CD4-positive, CD25-positive, alpha-beta regulatory T cell (primary cell): ENCODE data around the gene VSTM2L. TPM values are rescaled to one million over a fixed set of nuclear protein-coding genes. Genes with fewer than 3 reads are reported as not detected.
"Not testable (repeated sequence)": the region's sequence is repeated elsewhere in the genome, so short reads cannot be mapped to it uniquely, and the experiment has no call there.

Source experiments
- ATAC-seq, 2 donors: fragments of 150-1000 bp; cut with Tn5 transposase; one replicate each; pipeline ENCODE4 v1.10.0; 2021; ENCODE audit warnings: low read depth in 2 of 2, moderate number of reproducible peaks in 2 of 2, moderate library complexity in 1 of 2
- DNase-seq, 3 donors: peaks; one replicate each; pipeline versions ENCODE4 v3.0.0 to v3.0.0-alpha.2; 2012 to 2022; ENCODE audit warnings: mixed read lengths in 1 of 3
- H3K27ac ChIP-seq: one replicate; pipeline ENCODE4 v1.7.0; 2013; ENCODE audit warnings: mild to moderate bottlenecking, low read length; ENCODE audit not compliant: insufficient read depth, poor library complexity, severe bottlenecking
- H3K27me3 ChIP-seq: one replicate; pipeline ENCODE4 v1.7.0; 2013; ENCODE audit warnings: low read length; ENCODE audit not compliant: control insufficient read depth, insufficient read depth
- H3K36me3 ChIP-seq: one replicate; pipeline ENCODE4 v1.7.0; 2013; ENCODE audit warnings: mild to moderate bottlenecking, low read length, moderate library complexity; ENCODE audit not compliant: control insufficient read depth, insufficient read depth
- H3K4me1 ChIP-seq: 2 replicates; pipeline ENCODE4 v1.7.0; 2013; ENCODE audit warnings: mild to moderate bottlenecking, low read length; ENCODE audit not compliant: insufficient read depth, control insufficient read depth, poor library complexity, severe bottlenecking
- H3K4me3 ChIP-seq: one replicate; pipeline ENCODE4 v1.7.0; 2013; ENCODE audit warnings: low read depth, mild to moderate bottlenecking, low read length, moderate library complexity
- H3K9me3 ChIP-seq, 2 experiments: 1 replicate in 1 of 2; 2 replicates in 1 of 2; pipeline ENCODE4 v1.7.0; 2013; ENCODE audit warnings: low read length in 2 of 2, mild to moderate bottlenecking in 1 of 2, moderate library complexity in 1 of 2; ENCODE audit not compliant: control insufficient read depth in 2 of 2
- H3K27ac Mint-ChIP-seq, 3 donors: one replicate each; pipeline ENCODE4 v1.8.0; 2020 to 2022; ENCODE audit warnings: mild to moderate bottlenecking in 3 of 3, mixed read lengths in 3 of 3, moderate library complexity in 2 of 3
- H3K27me3 Mint-ChIP-seq: one replicate; pipeline ENCODE4 v1.8.0; 2022; ENCODE audit warnings: mild to moderate bottlenecking, mixed read lengths
- H3K36me3 Mint-ChIP-seq: one replicate; pipeline ENCODE4 v1.8.0; 2020; ENCODE audit warnings: mixed read lengths
- H3K4me1 Mint-ChIP-seq, 4 donors: one replicate each; pipeline ENCODE4 v1.8.0; 2020 to 2022; ENCODE audit warnings: mixed read lengths in 4 of 4, mild to moderate bottlenecking in 1 of 4
- H3K4me3 Mint-ChIP-seq, 4 donors: one replicate each; pipeline ENCODE4 v1.8.0; 2020 to 2022; ENCODE audit warnings: mild to moderate bottlenecking in 4 of 4, mixed read lengths in 4 of 4, moderate library complexity in 3 of 4
- H3K9me3 Mint-ChIP-seq, 7 donors: one replicate each; pipeline ENCODE4 v1.8.0; 2020 to 2022; ENCODE audit warnings: mixed read lengths in 7 of 7, mild to moderate bottlenecking in 3 of 7, moderate library complexity in 2 of 7
- polyA plus RNA-seq, 4 donors: library from polyadenylated mRNA; unstranded; fragments of 300-500 nt; fragmentation: Illumina TruSeq; gene quantifications; one replicate each; pipeline ENCODE4 v1.2.3, GENCODE V29; 2021
- total RNA-seq: library from RNA; stranded (reverse); gene quantifications from one replicate; pipeline ENCODE4 v1.2.3, GENCODE V29; 2022

Gene VSTM2L
- total and polyA plus RNA-seq, 5 donors from 2014 or later, result not detected

DNA sequence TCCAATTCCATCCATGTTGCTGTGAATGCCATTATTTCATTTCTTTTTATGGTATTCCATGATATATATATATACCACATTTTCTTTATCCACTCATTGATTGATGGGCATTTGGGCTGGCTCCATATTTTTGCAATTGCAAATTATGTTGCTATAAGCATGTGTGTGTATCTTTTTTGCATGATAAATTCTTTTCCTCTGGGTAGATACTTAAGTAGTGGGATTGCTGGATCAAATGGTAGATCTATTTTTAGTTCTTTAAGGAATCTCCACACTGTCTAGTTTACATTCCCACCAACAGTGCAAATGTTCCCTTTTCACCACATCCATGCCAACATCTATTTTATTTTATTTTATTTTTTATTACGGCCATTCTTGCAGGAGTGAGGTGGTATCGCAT is 60.6 kb downstream of the VSTM2L start:
- peaks cover 0 to 32% (median 7%) of the 10 kb centered on the region in 7 donors for H3K9me3 Mint-ChIP-seq
- H3K27ac ChIP-seq, H3K4me3 ChIP-seq, H3K36me3 Mint-ChIP-seq, H3K27me3 ChIP-seq, H3K9me3 ChIP-seq, H3K27ac Mint-ChIP-seq, H3K4me3 Mint-ChIP-seq, H3K4me1 ChIP-seq, DNase-seq, H3K36me3 ChIP-seq, H3K4me1 Mint-ChIP-seq, ATAC-seq: not testable (repeated sequence)
- H3K27me3 Mint-ChIP-seq, result peaks cover 13% of the 10 kb centered on the region

DNA sequence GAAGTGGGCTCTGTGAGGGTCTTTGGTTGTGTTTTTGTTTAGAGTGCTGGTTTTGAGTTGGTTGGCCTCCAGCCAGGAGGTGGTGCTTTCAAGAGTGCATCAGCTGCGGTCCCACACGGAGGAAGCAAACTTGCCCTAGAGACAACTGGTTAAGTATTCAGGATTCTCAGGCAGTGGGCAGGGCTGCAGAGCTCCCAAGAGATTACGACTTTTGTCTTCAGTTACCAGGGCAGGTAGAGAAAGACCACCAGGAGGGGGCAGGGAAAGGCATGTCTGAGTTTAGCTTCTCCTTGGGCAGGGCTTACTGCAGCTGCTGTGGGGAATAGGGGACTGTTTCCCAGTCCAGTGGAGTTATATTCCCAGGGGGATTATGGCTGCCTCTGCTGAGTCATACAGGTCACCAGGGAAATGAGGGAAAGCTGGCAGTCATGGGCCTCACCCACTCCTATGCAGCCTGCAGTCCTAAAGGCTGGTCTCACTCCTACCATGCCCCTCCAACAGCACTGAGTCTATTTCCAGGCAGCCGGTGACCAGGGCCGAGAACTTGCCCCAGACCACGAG is 66.0 kb downstream of the VSTM2L start:
- H3K27ac ChIP-seq, result no peak overlapping the region
- H3K27me3 ChIP-seq, result no peaks in the 10 kb centered on the region
- no peaks in the 10 kb centered on the region for H3K36me3 ChIP-seq
- no peak overlapping the region for H3K4me3 Mint-ChIP-seq
- H3K4me1 Mint-ChIP-seq, result peaks cover 0 to 4% (median 0%) of the 10 kb centered on the region in 4 donors
- peaks cover 0 to 15% of the 10 kb centered on the region in 2 experiments for H3K9me3 ChIP-seq
- no peak overlapping the region for H3K27ac Mint-ChIP-seq
- H3K36me3 Mint-ChIP-seq, result peaks cover 22% of the 10 kb centered on the region
- no peaks in the 10 kb centered on the region for H3K4me1 ChIP-seq
- DNase-seq, result no peak
- H3K9me3 Mint-ChIP-seq, result peaks cover 0 to 36% (median 10%) of the 10 kb centered on the region in 7 donors
- peaks cover 5% of the 10 kb centered on the region for H3K27me3 Mint-ChIP-seq
- no peak for ATAC-seq
- no peak overlapping the region for H3K4me3 ChIP-seq

DNA sequence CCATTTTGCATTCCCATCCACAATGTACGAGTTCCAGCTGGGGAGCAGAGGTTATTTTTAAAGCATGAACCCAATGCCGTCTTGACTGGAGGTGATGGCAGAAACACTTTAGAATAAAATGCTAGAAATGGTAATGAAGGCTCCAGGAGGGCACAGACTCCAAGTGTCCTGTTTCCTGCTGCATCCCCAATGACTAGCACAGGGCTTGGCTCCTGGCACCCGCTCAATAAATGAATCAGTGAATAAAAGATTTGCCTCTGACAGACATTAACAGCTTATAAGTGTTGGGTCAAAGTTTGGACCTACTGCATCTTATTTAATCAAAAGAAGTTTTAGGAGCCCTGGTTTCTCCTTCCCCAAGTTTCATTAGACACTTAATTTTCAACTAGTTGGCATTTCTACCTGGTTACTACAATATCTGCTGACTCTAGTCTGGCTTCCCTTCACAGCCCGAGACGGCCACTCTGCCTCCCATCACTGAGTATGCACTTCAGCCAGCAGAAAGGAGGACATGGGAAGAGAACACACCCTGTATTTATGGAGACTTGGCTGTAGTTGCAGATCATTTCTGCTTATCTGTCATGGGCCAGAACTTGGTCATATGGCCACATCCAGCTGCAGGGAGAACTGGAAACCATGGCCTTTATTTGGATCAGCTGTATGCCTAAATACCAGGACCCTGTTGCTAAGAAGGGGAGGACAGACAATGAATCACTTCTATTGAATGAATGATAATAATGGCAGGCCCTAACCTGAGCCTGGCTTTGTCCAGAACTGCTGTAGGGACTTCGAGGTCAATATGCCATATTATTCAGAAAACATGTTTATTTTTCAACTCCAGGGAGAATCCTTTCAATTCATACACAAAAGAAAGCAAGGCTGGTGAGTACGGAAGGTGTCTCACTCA is 67.3 kb downstream of the VSTM2L start:
- no peak for DNase-seq
- Mint-ChIP-seq H3K9me3 (peaks cover 0 to 23% (median 10%) of the 10 kb centered on the region in 7 donors), H3K4me3 (no peak overlapping the region), H3K36me3 (peaks cover 28% of the 10 kb centered on the region), H3K4me1 (peaks cover 0 to 4% (median 0%) of the 10 kb centered on the region in 4 donors), H3K27ac (no peak overlapping the region), H3K27me3 (peaks cover 5% of the 10 kb centered on the region)
- no peak for ATAC-seq
- no peak overlapping the region for H3K4me3 ChIP-seq
- H3K9me3 ChIP-seq, result peaks cover 0 to 15% of the 10 kb centered on the region in 2 experiments
- no peaks in the 10 kb centered on the region for H3K27me3 ChIP-seq
- no peaks in the 10 kb centered on the region for H3K36me3 ChIP-seq
- H3K27ac ChIP-seq, result no peak overlapping the region
- no peaks in the 10 kb centered on the region for H3K4me1 ChIP-seq

DNA sequence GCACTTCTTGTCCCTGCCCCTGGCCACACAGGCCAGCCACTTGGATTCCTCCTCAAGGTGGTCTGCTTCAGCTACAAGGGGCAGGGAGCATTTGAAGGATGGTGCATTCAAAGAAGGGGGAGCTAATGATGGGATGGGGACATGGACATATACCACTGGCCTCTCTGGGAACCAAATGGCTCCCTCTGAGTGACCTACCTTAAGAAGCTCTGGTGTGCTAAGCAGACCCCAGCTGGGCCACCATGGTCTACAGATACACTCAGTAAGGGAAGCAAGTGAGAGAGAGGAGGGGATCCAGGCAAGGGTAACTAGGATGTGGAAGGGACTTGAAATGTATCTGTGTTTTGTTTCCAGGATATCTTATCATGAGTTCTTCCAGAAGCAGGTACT is 67.9 kb downstream of the VSTM2L start:
- H3K27me3 Mint-ChIP-seq, result peaks cover 5% of the 10 kb centered on the region
- no peak for DNase-seq
- Histone ChIP-seq H3K27me3 (no peaks in the 10 kb centered on the region), H3K4me3 (no peak overlapping the region), H3K4me1 (no peaks in the 10 kb centered on the region), H3K27ac (no peak overlapping the region), H3K9me3 (peaks cover 0 to 15% of the 10 kb centered on the region in 2 experiments), H3K36me3 (no peaks in the 10 kb centered on the region)
- H3K4me3 Mint-ChIP-seq, result no peak overlapping the region
- peaks cover 0 to 4% (median 0%) of the 10 kb centered on the region in 4 donors for H3K4me1 Mint-ChIP-seq
- no peak for ATAC-seq
- peaks cover 30% of the 10 kb centered on the region for H3K36me3 Mint-ChIP-seq
- H3K27ac Mint-ChIP-seq, result no peak overlapping the region
- peaks cover 0 to 23% (median 10%) of the 10 kb centered on the region in 7 donors for H3K9me3 Mint-ChIP-seq

DNA sequence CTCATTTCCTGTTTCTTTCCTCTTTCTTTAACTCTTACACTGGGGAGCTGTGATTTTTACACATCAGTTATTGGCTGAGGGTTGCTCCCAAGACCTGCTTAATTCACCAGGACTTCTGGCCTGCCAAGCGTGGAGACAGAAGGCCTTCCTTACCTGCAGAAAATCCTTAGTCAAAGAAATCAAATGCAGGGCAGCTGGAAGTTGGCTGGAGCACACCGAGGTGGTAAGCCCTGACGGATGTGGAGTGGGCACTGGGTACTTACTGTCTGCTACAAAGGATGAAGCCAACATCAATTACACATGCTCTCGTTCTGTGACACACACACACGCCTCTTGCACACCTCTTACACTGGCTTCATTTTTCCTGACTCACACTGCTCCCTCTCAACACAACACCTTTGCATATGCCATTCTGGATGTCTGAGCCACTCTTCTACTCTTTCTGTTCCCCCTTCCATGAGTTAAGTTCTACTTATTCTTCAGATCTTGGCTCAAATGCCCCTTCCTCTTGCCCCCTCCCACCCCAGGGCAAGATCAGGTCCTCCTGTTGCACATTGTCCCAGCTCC is 68.7 kb downstream of the VSTM2L start:
- no peak for ATAC-seq
- no peaks in the 10 kb centered on the region for H3K4me1 ChIP-seq
- no peak overlapping the region for H3K27ac Mint-ChIP-seq
- H3K9me3 Mint-ChIP-seq, result peaks cover 0 to 19% (median 6%) of the 10 kb centered on the region in 7 donors
- no peak overlapping the region for H3K4me3 Mint-ChIP-seq
- peaks cover 0 to 15% of the 10 kb centered on the region in 2 experiments for H3K9me3 ChIP-seq
- no peaks in the 10 kb centered on the region for H3K36me3 ChIP-seq
- peaks cover 34% of the 10 kb centered on the region for H3K36me3 Mint-ChIP-seq
- H3K4me3 ChIP-seq, result no peak overlapping the region
- DNase-seq, result no peak
- no peaks in the 10 kb centered on the region for H3K27me3 ChIP-seq
- H3K4me1 Mint-ChIP-seq, result peaks cover 0 to 4% (median 2%) of the 10 kb centered on the region in 4 donors
- H3K27ac ChIP-seq, result no peak overlapping the region
- no peaks in the 10 kb centered on the region for H3K27me3 Mint-ChIP-seq

DNA sequence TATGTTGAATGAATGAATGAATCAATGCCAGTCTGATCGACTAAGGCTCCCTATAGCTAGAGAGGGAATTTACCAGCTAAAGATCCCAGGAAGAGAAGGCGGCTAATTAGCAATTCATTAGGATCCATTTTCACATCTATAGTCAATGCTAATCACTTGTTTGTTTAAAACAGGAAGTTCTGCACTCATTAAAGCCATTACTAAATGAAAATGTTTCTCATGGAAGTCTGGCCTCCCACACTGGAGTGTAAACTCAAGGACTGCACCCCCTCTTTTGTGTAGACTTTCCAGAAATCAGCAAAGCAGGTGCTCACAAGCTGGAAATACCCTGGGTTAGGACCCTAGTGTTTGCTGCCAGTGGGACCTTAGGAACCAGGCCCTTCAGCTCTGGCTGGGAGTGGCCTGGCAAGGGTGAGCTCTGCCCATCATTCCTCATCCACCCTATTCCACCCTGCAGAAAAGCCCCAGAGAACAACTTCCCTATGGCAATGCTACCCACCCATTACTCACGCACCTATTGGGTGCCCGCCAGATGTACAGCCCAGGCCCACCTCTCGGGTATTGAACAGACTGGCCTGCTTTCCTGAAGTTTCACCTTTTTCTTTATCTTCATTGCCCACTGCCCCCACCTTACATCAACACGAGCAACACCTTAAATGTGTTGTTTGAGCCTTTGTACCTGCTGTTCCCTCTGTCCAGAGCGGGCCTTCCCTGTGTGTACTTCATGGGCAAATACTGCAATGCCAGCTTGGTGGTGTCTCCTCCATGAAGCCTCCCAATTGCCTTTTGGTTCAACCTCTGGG is 69.5 kb downstream of the VSTM2L start:
- H3K4me1 ChIP-seq, result no peaks in the 10 kb centered on the region
- H3K4me3 ChIP-seq, result no peak overlapping the region
- Mint-ChIP-seq H3K27ac (peak overlapping the region in 1 of 3 donors; percentile 72), H3K9me3 (peaks cover 0 to 15% (median 4%) of the 10 kb centered on the region in 7 donors), H3K4me1 (peaks cover 0 to 9% (median 3%) of the 10 kb centered on the region in 4 donors), H3K27me3 (no peaks in the 10 kb centered on the region), H3K4me3 (no peak overlapping the region), H3K36me3 (peaks cover 37% of the 10 kb centered on the region)
- ATAC-seq (no peak), DNase-seq (no peak)
- no peaks in the 10 kb centered on the region for H3K27me3 ChIP-seq
- no peaks in the 10 kb centered on the region for H3K36me3 ChIP-seq
- no peak overlapping the region for H3K27ac ChIP-seq
- peaks cover 0 to 9% of the 10 kb centered on the region in 2 experiments for H3K9me3 ChIP-seq
